GM11168 (cell line): ENCODE measurements around the gene ATL1.

ENCODE experiments used
- in situ Hi-C: fragments of 300-500 bp; cut with MboI; formaldehyde crosslinking; loops from one replicate; pipeline ENCODE4 v1.12.0; 2022; ENCODE audit warnings: low sequenced_read_pairs; ENCODE audit not compliant: unreplicated experiment

The ATL1 gene

DNA sequence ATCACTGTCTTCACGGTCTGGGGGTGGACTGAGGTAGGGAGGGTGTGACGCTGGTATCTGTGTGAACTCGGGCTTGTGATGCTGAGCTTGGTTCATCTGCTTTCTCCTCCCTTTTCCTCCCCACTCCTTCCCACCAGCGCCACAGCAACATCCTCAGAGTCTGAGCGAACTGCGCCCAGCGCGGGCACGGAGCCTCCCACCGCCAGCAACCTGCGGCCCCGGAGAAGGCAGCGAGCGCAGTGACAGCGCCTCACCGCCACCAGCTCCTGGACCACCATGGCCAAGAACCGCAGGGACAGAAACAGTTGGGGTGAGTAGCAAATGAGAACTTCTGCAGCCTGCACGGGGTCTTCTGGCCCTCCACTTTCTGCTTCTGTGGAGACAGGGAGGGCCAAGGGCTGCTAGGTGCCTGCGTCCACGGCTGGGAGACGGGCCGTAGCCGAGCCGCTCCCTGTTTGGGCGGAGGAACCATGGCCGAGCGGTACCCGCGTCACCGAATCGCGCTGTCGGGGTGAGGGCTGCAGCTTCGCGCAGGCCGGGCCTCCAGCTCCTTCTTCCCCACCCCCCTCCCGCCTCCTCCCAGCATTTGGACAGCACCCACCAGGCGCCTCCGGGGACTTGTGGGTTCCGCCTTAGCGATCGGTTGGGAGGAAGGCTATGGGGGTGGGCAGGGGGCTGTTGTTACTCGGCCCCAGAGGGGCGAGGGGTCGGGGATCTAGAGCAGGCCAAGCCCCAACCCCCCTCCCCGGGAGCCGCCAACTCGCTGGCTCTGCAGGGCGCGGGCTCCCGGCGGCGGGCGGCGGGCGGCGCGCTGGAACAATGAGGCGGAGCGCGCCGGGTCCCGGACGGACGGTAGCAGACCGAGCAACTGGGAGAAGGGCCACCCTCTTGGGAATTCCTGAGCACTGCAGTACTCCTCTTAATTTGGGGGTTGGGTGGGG lies at the start of gene ATL1:
Gene ATL1 (plus strand): TSS at position 156 of the 941 bp plus-strand sequence. CDS start 121 bp downstream, at position 277.
- in situ Hi-C loops: no loop called here

DNA sequence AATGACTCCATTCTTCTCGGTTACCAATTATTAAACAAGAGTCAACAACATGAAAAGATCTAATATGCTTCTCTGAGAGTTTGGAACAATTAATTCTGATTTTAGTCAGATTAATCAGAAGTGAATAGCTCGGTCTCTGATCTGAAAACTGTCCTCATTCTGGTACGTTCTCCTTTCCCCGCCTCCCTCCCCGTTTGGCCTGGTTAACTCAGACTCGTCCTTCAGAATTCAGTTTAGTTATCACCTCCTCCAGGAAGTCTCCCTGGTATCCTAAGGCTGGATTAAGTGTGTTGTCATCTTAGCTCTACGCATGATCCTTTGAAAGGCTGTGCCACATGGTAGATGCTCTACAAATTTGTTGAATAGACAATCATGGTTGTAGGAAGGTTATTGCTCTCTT lies 49.8 kb upstream of the ATL1 start:
- in situ Hi-C loops: no loop called here

DNA sequence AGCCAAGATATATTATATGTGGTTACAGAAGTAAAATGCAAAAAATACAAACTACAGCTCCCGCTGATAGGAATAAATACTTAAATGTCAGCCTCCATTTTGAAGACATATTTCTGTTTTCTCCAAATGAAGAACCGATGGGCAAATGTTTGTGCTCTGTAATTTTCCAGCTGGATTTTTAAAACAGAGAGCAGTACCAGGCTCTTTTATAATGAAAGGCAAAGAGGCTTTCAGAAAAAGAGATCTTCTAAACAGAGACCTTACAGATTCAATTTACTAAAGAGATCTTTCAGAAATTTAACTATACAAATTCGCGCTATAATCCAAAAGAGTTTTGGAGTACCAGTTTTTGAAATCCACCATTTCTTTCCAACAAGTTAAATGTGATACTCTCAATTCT lies 47.5 kb upstream of the ATL1 start:
- in situ Hi-C loops: no loop called here

DNA sequence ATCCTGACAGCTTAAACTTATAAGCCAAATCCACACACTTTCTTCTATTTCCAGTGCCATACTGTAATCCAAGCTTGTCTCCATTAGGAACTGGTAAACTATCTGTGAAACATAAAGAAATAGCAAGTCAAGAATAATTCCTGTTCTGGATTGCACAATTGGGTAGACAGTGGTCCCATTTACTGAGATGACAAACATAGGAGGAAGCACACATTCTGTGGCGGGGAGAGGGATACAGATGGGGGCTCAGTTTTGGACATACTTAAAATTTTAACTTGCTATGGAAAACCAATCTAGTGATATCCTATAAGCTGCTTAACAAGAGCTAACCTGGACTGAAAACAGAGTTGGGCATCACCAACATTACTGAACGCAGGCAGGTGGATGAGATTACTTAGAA lies 43.9 kb upstream of the ATL1 start:
- in situ Hi-C loops: no loop called here

DNA sequence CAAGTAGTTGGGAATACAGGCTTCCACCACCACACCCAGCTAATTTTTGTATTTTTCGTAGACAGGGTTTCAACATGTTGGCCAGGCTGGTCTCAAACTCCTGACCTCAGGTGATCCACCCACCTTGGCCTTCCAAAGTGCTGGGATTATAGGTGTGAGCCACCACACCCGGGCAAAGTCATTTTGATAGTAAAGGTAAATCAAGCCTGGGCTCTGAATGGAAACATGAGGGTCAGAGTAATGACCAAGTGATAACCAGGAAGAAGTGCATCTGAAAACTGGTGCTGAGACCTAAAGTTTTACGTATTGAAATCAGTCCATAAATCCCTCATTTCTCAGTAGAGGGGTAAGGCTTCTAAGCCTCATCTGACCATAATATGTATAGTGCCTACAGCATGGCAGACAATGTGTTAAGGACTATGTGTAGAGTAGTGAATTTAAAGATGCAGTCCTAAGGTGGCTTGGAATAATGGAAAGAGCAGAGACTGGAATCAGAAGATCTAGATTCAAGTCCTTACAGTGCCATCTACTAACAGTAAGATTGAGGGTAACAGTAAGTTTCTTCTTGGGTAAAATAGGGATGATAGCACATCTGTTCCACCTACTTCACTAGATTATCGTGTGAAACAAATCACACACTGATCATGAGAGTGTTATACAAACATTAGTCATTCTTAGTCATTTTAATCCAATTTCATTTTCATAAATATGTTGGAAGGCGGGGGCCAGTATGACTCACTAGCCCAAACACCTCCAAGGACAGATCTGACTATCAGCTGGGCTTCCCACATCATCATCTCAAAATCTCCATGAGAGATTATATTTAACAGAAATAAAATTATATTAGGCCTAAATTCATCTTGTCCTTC lies 38.8 kb upstream of the ATL1 start:
- in situ Hi-C loops: loop anchor here (10.0 kb wide), 1 partner anchor 196 kb away; no protein-coding TSS in a partner anchor

DNA sequence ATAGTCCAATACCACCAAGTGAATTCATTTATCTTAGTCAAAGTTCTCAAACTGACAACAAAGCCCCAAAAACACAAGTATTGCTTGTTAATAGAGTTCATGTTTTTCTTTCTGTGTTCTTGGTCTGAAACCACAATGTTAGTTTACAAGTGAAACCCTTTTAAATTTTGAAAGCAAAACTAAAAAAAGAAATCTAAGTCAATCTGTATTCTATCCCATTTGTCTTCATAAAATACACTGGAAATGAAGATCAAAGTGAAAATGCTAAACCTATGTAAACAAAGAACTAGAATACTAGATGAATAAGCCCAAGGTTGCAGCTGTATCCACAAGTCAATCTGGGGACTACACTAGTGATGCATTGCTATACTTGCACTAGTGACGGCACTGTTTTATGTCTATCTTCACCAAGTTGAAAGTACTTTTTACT lies 38.0 kb upstream of the ATL1 start:
- in situ Hi-C loops: loop anchor here (10.0 kb wide), 1 partner anchor 197 kb away; no protein-coding TSS in a partner anchor

DNA sequence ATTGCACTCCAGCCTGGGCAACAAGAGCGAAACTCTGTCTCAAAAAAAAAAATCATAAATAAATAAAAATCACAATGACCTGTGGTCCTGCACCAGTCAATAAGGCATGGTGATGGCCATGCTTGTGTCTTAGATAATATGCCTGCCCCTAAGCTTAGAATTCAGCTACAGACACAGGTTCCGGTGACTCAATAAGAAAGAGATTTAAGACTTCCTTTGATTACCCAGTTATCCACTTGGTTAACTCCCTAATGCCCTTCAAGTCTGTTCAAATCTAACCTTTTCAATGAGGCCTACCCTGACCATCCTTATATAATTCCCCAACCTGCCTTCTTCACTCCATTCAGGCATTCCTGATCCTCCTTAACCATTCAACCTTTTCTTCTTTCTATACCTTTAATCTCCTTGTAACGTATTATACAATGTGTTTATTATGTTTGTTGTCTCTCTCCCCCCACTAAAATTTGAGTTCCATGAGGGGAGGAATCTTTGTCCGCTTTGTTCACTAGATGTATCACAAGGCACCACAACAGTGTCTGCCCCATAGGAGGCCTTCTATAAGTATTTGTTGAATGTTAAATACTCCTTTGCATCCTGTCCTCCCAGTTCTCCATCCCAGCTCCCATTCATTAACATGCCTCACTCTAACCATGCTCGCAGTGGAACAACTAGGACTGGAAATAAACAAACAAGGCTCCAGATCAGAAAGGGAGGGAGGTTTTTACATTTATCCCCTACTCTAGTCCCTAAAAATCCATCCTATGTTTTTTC lies 36.5 kb upstream of the ATL1 start:
- in situ Hi-C loops: loop anchor here (10.0 kb wide), 1 partner anchor 199 kb away; no protein-coding TSS in a partner anchor

DNA sequence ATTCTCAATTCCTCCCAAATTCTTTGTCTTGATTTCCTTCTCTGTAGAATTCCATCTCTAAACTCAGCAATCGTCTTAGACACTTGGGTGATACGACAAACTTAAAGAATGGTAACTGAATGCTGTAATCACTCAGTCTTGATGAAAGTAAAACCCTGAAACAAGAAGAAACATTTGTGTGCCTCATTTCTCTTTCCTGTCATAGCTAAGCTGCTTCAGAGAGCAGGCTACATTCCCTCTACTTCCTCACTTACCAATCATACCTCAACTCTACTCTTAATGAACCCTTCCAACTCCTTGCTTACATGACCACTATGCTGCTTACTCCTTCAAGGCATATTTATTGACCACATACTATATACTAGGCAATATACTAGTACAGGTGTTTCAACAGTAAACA lies 35.9 kb upstream of the ATL1 start:
- in situ Hi-C loops: loop anchor here (10.0 kb wide), 1 partner anchor 199 kb away; no protein-coding TSS in a partner anchor

DNA sequence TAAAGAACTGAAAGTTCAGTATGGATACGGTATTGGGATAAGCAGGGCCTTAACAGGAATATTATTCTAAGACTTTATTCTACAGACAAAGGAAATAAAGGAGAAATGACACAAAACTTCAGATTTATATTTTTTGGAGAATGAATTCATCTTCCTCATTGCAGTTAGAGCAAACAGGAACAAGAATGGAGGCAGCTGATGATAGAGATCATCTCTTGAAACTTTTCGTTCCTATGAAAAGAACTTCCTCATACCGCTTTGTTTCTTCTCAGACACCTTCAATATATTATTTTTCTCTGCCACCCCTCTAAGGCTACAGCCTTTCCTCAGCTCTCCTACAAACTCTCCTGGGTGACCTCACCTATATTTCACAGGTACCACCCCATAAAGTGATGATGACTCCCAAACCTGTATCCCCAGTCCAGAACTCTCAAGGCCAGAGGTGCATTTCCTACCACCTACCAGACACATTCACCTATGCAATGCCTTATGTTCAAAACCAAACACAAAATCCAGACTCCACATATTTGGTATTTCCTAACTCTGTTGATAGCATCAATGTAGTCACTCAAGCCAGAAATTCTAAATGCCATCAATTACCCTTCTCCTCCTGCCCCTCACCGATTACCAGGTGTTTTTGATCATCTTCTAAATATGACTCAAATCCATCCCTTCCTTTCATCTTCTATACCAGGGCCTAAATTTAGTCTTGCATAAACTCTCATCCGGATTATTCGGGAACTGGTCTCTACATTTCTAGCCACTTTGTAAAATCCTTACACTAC lies 35.0 kb upstream of the ATL1 start:
- in situ Hi-C loops: loop anchor here (10.0 to 25.0 kb wide), 2 partner anchors 200 to 663 kb away; partner anchors contain the start of gene NEMF

DNA sequence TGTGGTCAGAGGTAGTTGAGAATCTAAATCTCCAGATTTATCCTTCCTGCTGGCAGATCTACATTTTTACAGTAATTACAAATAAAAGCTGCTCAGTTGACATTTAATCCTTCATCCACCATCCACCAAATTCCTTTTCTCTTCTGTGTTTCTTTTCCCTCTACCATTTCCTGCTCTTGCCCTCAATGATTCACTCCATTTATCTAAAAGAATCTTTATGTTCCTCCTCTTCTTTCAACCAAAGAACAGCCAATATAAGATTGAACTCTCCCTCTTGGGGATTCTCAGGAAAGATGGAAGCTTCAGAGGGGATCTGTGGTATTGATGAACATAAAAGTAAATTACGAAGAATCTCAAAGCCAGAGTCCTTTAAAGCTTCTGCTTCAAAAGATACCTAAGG lies 31.9 kb upstream of the ATL1 start:
- in situ Hi-C loops: loop anchor here (10.0 to 25.0 kb wide), 2 partner anchors 203 to 666 kb away; partner anchors contain the start of gene NEMF

DNA sequence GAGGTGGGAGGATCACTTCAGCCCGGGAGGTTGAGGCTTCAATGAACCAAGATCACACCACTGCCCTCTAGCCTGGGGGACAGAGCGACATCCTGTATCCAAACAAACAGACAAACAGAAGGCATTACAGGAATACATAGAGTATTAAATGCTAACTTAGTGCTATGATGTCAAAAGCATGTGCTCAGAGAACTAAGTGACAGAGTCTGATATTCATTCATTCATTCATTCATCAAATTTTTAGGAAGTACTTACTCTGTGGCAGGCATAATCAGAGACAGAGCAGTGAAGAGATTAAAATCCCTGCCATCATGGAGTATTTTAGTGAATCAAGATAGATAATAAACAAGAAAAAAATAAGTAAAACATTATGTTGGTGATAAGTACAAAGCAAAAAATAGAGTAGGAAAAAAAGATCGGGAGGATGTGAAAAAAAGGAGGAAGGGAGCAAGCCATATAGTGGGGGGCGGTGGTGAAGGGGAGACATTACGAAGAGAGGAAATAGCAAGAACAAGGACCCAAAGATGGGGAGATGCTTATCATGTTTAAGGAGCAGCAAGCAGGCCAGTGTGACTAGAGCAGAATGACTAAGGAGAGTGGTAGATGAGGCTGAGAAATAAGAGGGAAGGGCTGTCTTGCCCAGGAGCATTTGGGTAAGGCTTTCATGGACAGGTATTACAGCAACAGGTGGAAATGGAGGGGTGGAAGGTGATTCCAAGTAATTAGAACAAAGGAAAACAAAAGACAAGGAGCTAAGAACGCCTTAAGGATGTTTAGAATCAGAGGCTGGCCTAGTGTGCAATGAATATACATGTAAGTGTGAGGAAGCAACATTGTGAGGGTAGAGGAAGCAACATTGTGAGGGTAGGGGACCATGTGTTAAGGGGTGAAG lies 30.4 kb upstream of the ATL1 start:
- in situ Hi-C loops: loop anchor here (10.0 to 25.0 kb wide), 2 partner anchors 205 to 667 kb away; partner anchors contain the start of gene NEMF

DNA sequence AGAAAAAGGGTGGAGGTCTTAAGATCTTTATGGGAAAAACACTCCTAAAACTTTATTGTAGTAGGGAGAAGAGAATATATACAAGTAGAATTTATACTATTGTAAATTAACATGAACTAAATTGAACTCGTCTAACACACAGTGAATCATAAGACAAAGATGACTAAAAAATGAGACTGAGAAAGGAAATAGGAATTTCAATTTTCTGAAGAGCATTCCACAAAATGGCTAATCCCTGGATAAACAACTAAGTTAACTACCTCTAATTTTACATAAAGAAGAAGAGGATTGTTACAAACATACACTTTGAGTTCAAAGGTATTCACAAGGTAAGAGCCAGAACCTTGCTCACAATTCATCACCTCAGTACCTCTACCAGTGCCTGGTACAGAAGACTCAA lies 29.6 kb upstream of the ATL1 start:
- in situ Hi-C loops: loop anchor here (25.0 kb wide), 1 partner anchor 668 kb away; the partner anchor contains the start of gene NEMF

DNA sequence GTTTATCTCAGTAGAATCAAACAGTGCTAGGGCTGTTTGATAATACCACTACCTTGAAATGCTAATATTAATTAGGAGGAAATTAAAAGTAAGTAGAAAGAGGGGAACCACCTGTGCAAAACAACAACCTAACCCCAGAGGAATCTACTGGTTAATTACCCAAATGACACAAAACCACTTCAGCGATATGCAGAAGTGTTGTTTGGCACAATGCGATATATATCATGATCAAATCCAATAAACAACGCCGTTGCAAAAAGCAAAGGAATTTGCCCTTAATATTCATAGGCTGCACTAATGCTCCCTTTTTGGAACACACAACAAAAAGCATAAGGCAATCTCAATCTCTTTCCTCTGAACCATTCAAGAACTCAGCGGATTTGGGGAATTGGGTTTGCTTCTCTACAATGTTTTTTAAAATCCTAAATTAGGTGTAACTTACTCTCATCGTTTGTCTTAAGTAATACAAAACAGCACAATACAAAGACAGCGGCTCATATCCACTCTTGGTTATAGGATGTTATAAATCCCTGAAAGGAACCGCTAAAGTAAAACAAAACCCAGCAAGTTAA lies 29.1 kb upstream of the ATL1 start:
- in situ Hi-C loops: loop anchor here (25.0 kb wide), 1 partner anchor 669 kb away; the partner anchor contains the start of gene NEMF

DNA sequence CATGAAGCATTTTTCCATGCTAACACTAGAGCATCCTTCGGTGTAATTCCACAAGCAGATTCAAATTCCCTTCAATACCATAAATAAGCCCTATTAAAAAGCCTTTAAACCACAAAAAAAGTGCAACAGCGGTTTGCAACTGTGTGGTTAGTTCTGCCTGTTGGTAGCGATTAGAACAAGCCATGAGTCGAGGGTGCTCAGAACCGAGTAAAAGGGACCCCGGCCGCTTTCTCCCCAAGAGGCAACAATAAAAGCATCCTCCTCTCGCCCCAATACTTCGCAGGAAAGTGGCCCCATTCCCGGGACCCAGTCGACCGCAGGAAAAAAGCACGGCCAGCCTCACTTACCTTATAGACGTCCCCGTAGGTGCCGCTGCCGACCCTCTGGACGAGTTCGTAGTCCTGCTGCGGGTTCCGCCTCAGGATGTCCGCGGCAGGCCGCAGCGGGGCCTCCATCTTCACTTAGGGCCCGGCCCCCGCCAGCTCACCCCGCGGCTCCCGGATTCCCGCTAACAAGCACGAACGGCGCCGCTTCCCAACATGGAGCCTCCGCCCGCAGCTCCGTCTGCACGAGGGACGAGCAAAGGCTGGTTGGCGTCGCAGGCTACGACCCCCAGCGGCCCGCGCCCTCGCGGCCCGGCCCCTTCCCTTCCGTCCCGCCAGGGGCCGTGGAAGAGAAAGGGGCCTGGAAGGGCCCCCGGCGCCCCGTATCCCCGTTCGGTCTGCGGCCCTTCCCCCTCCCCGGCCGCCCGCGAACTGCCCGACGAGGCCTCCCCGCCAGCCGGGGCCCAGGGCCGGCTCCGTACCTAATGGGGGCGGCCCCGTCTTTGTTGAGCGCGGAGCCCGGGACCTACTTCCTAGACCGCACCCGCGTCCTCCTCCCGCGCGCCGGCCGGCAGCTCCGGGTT lies 28.1 kb upstream of the ATL1 start:
- in situ Hi-C loops: loop anchor here (25.0 kb wide), 1 partner anchor 670 kb away; the partner anchor contains the start of gene NEMF

DNA sequence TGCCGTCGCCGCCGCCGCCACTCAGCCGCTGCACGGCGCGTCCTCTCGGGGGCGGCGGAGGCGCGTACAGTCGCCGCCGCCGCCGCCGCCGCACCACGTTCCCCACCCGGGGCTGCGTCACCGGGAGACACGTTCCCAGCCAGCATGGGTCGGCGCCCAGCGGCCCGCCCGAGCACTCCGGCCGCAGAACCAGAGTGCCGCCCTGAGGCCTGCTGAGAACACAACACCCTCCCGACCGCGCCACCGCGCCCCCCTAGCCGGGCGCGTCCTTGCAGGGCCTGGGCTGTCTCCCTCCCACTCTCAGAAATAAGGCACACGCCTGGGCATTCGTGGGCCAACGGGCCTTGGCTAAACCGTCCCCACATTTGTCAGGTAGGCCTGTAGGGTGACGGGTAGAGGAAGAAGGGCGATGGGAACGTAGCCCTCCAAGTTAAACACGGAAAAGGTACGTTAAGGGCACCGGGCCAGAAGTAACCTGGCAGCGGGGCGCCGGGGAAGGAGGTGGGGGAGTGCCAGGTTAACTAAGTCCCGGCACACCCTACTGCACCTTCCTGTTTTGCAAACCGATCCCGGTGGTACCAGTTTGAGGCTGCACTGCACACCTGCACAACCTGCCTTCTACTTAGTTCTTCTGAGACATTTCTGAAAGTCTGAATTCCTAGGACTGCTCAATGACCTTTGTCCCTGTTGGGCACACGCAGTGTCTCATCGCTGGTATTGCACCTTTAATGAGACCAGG lies 27.3 kb upstream of the ATL1 start, which contains the start of gene MAP4K5:
Gene MAP4K5 (minus strand): TSS at position 68 of the 739 bp plus-strand sequence. CDS start 520 bp downstream, outside the sequence.
- in situ Hi-C loops: loop anchor here (25.0 kb wide), 1 partner anchor 670 kb away; the partner anchor contains the start of gene NEMF
